Measurements from ENCODE around the gene CYP2C8. TPM values are rescaled to one million over a fixed set of nuclear protein-coding genes. Genes with fewer than 3 reads are reported as not detected.

Gene CYP2C8
- polyA plus RNA-seq, 2 donors, result 0.02 to 0.33 TPM

- no peaks in the 10 kb centered on the region for H3K4me1 ChIP-seq (ENCODE audit: control insufficient read depth in 2 of 2, insufficient read depth in 2 of 2, low read length in 1 of 2)
- WGBS, 2 donors, result 78 to 86% methylated on average over 2 of the region's 2 CpGs
- no peaks in the 10 kb centered on the region for H3K27me3 ChIP-seq (ENCODE audit: control insufficient read depth in 1 of 2, insufficient read depth in 2 of 2, low read length in 2 of 2)
- H3K4me3 ChIP-seq (ENCODE audit: low read depth in 1 of 2, low read length in 2 of 2), result no peak overlapping the region
- H3K36me3 ChIP-seq (ENCODE audit: control insufficient read depth in 2 of 2, insufficient read depth in 2 of 2, low read length in 1 of 2), result no peaks in the 10 kb centered on the region
- peaks cover 0 to 3% of the 10 kb centered on the region in 2 donors for H3K9me3 ChIP-seq (ENCODE audit: control insufficient read depth in 2 of 2, insufficient read depth in 1 of 2, low read depth in 1 of 2, low read length in 1 of 2)
- no peak overlapping the region for H3K27ac ChIP-seq (ENCODE audit: low read depth in 2 of 2, low read length in 1 of 2)
Observed at GRCh38 chr10:95049919-95050318, 19.4 kb downstream of the CYP2C8 start.

DNA sequence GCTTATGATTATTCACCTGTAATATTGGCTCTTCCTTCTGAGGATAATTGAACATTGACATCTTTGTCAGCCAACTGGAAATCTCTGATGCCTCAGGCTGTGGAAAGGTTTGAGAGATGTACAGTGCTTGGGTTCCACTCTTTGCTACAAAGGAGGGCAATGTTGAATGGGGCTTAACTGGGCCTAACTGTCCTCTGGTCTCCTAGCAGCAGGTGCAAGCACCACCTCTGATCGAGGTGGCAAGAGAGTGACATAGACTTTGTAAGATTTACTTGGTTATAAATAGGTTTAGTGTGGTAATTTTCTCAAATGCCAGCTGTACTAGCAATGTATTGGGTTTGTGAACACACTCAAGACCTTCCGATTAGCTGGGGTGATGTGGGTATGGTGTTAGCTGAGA lies 21.1 kb downstream of the CYP2C8 start:
- H3K9me3 ChIP-seq (ENCODE audit: control insufficient read depth in 2 of 2, insufficient read depth in 1 of 2, low read depth in 1 of 2, low read length in 1 of 2), result peaks cover 0 to 3% of the 10 kb centered on the region in 2 donors
- 80 to 83% methylated on average over 2 of the region's 2 CpGs for WGBS, 2 donors
- H3K27ac ChIP-seq (ENCODE audit: low read depth in 2 of 2, low read length in 1 of 2), result no peak overlapping the region
- no peak overlapping the region for H3K4me3 ChIP-seq (ENCODE audit: low read depth in 1 of 2, low read length in 2 of 2)
- no peaks in the 10 kb centered on the region for H3K4me1 ChIP-seq (ENCODE audit: control insufficient read depth in 2 of 2, insufficient read depth in 2 of 2, low read length in 1 of 2)
- no peaks in the 10 kb centered on the region for H3K36me3 ChIP-seq (ENCODE audit: control insufficient read depth in 2 of 2, insufficient read depth in 2 of 2, low read length in 1 of 2)
- no peaks in the 10 kb centered on the region for H3K27me3 ChIP-seq (ENCODE audit: control insufficient read depth in 1 of 2, insufficient read depth in 2 of 2, low read length in 2 of 2)

DNA sequence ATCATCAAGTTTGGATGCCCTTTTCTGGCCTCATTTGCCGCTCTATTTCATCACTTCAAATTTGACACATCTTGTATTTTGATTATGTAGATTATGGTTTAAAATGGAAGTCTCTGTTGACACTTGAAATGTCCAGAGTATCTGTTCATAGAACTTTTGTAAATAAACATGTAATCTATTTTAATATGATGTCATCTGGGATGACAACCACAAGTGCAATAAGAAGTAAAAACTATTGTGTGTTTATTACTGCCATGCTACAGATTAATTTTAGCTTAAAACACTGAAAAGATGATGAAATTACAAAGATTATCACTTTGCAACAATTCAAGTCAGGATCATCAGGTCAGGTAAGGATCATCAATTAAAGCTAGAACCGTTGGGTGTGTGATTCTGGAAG lies 30.0 kb downstream of the CYP2C8 start:
- H3K27ac ChIP-seq (ENCODE audit: low read depth in 2 of 2, low read length in 1 of 2), result no peak overlapping the region
- no peaks in the 10 kb centered on the region for H3K4me1 ChIP-seq (ENCODE audit: control insufficient read depth in 2 of 2, insufficient read depth in 2 of 2, low read length in 1 of 2)
- no peaks in the 10 kb centered on the region for H3K36me3 ChIP-seq (ENCODE audit: control insufficient read depth in 2 of 2, insufficient read depth in 2 of 2, low read length in 1 of 2)
- no peaks in the 10 kb centered on the region for H3K27me3 ChIP-seq (ENCODE audit: control insufficient read depth in 1 of 2, insufficient read depth in 2 of 2, low read length in 2 of 2)
- no peak overlapping the region for H3K4me3 ChIP-seq (ENCODE audit: low read depth in 1 of 2, low read length in 2 of 2)
- WGBS, 2 donors, result 82 to 85% methylated on average over 2 of the region's 2 CpGs
- H3K9me3 ChIP-seq (ENCODE audit: control insufficient read depth in 2 of 2, insufficient read depth in 1 of 2, low read depth in 1 of 2, low read length in 1 of 2), result no peaks in the 10 kb centered on the region

- H3K4me1 ChIP-seq (ENCODE audit: control insufficient read depth in 2 of 2, insufficient read depth in 2 of 2, low read length in 1 of 2), result no peaks in the 10 kb centered on the region
- H3K27me3 ChIP-seq (ENCODE audit: control insufficient read depth in 1 of 2, insufficient read depth in 2 of 2, low read length in 2 of 2), result no peaks in the 10 kb centered on the region
- no peaks in the 10 kb centered on the region for H3K9me3 ChIP-seq (ENCODE audit: control insufficient read depth in 2 of 2, insufficient read depth in 1 of 2, low read depth in 1 of 2, low read length in 1 of 2)
- no peaks in the 10 kb centered on the region for H3K36me3 ChIP-seq (ENCODE audit: control insufficient read depth in 2 of 2, insufficient read depth in 2 of 2, low read length in 1 of 2)
- WGBS, 2 donors, result 39 to 49% methylated on average over 4 of the region's 4 CpGs
- H3K27ac ChIP-seq (ENCODE audit: low read depth in 2 of 2, low read length in 1 of 2), result no peak overlapping the region
- no peak overlapping the region for H3K4me3 ChIP-seq (ENCODE audit: low read depth in 1 of 2, low read length in 2 of 2)
Observed at GRCh38 chr10:95035332-95036295, 33.7 kb downstream of the CYP2C8 start.

DNA sequence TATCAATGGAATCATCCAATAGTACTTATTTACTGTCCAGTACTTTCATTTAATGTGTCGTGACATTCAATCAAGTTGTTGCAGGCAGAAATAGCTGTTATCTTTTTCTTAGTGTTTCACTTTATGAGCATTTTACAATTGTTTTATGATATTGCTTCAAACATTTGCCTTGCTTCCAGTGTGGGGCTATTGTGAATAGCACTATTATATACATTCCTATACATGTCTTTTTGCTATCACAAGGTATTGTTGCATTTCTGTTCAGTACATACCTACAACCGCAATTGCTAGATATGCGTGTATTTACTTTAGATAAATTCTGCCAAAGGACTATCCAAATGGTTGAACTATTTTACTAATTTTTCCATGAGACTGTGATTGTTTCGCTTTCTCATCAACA lies 34.9 kb downstream of the CYP2C8 start:
- Histone ChIP-seq H3K27me3 (ENCODE audit: control insufficient read depth in 1 of 2, insufficient read depth in 2 of 2, low read length in 2 of 2) (no peaks in the 10 kb centered on the region), H3K27ac (ENCODE audit: low read depth in 2 of 2, low read length in 1 of 2) (no peak overlapping the region), H3K9me3 (ENCODE audit: control insufficient read depth in 2 of 2, insufficient read depth in 1 of 2, low read depth in 1 of 2, low read length in 1 of 2) (no peaks in the 10 kb centered on the region), H3K4me1 (ENCODE audit: control insufficient read depth in 2 of 2, insufficient read depth in 2 of 2, low read length in 1 of 2) (no peaks in the 10 kb centered on the region), H3K36me3 (ENCODE audit: control insufficient read depth in 2 of 2, insufficient read depth in 2 of 2, low read length in 1 of 2) (no peaks in the 10 kb centered on the region), H3K4me3 (ENCODE audit: low read depth in 1 of 2, low read length in 2 of 2) (no peak overlapping the region)
- WGBS, 2 donors, result 78 to 84% methylated on average over 4 of the region's 4 CpGs

- Histone ChIP-seq H3K4me1 (ENCODE audit: control insufficient read depth in 2 of 2, insufficient read depth in 2 of 2, low read length in 1 of 2) (no peaks in the 10 kb centered on the region), H3K9me3 (ENCODE audit: control insufficient read depth in 2 of 2, insufficient read depth in 1 of 2, low read depth in 1 of 2, low read length in 1 of 2) (no peaks in the 10 kb centered on the region), H3K27ac (ENCODE audit: low read depth in 2 of 2, low read length in 1 of 2) (no peak overlapping the region), H3K4me3 (ENCODE audit: low read depth in 1 of 2, low read length in 2 of 2) (no peak overlapping the region), H3K27me3 (ENCODE audit: control insufficient read depth in 1 of 2, insufficient read depth in 2 of 2, low read length in 2 of 2) (no peaks in the 10 kb centered on the region), H3K36me3 (ENCODE audit: control insufficient read depth in 2 of 2, insufficient read depth in 2 of 2, low read length in 1 of 2) (no peaks in the 10 kb centered on the region)
Observed at GRCh38 chr10:95031656-95032055, 37.6 kb downstream of the CYP2C8 start.

DNA sequence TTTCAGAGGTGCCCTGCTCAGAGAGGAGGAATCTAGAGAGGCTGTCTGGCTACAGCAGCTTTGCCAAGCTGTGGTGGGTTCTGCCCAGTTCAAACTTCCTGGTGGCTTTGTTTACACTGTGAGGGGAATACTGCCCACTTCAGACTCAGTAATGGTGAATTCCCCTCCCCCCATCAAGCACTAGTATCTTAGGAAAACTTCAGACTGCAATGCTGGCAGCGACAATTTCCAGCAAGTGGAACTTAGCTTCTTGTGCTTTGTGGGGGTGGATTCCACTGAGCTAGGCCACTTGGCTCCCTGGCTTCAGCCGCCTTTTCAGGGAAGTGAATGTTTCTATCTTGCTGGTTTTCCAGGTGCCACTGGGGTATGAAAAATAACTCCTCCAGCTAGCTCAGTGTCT lies 42.8 kb downstream of the CYP2C8 start:
- H3K9me3 ChIP-seq (ENCODE audit: control insufficient read depth in 2 of 2, insufficient read depth in 1 of 2, low read depth in 1 of 2, low read length in 1 of 2), result no peaks in the 10 kb centered on the region
- H3K27me3 ChIP-seq (ENCODE audit: control insufficient read depth in 1 of 2, insufficient read depth in 2 of 2, low read length in 2 of 2), result no peaks in the 10 kb centered on the region
- no peak overlapping the region for H3K27ac ChIP-seq (ENCODE audit: low read depth in 2 of 2, low read length in 1 of 2)
- H3K4me1 ChIP-seq (ENCODE audit: control insufficient read depth in 2 of 2, insufficient read depth in 2 of 2, low read length in 1 of 2), result no peaks in the 10 kb centered on the region
- 88 to 96% methylated on average over 2 of the region's 2 CpGs for WGBS, 2 donors
- no peak overlapping the region for H3K4me3 ChIP-seq (ENCODE audit: low read depth in 1 of 2, low read length in 2 of 2)
- H3K36me3 ChIP-seq (ENCODE audit: control insufficient read depth in 2 of 2, insufficient read depth in 2 of 2, low read length in 1 of 2), result no peaks in the 10 kb centered on the region

GRCh38 chr10:94997741-94998174 lies 71.5 kb downstream of the CYP2C8 start:
- 53 to 55% methylated on average over 6 of the region's 6 CpGs for WGBS, 2 donors
- Histone ChIP-seq H3K36me3 (ENCODE audit: control insufficient read depth in 2 of 2, insufficient read depth in 2 of 2, low read length in 1 of 2) (no peaks in the 10 kb centered on the region), H3K9me3 (ENCODE audit: control insufficient read depth in 2 of 2, insufficient read depth in 1 of 2, low read depth in 1 of 2, low read length in 1 of 2) (peaks cover 0 to 2% of the 10 kb centered on the region in 2 donors), H3K27ac (ENCODE audit: low read depth in 2 of 2, low read length in 1 of 2) (no peak overlapping the region), H3K4me1 (ENCODE audit: control insufficient read depth in 2 of 2, insufficient read depth in 2 of 2, low read length in 1 of 2) (no peaks in the 10 kb centered on the region), H3K27me3 (ENCODE audit: control insufficient read depth in 1 of 2, insufficient read depth in 2 of 2, low read length in 2 of 2) (no peaks in the 10 kb centered on the region), H3K4me3 (ENCODE audit: low read depth in 1 of 2, low read length in 2 of 2) (no peak overlapping the region)

DNA sequence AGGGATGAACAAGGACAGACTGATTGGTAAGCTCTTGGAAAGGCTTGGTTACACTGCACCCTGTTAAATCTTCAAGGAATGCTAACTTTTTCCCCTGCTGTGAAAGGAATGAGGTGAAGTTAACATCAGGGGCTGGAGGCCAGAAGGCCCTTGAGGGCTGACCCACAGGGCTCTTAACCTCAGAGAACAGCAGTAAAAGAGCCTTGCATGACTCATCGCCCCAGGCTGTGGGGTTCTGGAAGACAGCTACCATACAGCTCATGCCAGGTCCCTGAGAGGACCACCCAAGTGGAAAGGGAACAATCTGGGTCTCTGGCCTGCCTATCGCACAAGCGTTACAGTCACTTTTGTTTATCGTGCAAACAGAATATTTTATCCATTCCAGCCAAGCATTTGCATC lies 76.5 kb downstream of the CYP2C8 start:
- Histone ChIP-seq H3K4me1 (ENCODE audit: control insufficient read depth in 2 of 2, insufficient read depth in 2 of 2, low read length in 1 of 2) (no peaks in the 10 kb centered on the region), H3K9me3 (ENCODE audit: control insufficient read depth in 2 of 2, insufficient read depth in 1 of 2, low read depth in 1 of 2, low read length in 1 of 2) (peaks cover 0 to 2% of the 10 kb centered on the region in 2 donors), H3K27ac (ENCODE audit: low read depth in 2 of 2, low read length in 1 of 2) (no peak overlapping the region), H3K27me3 (ENCODE audit: control insufficient read depth in 1 of 2, insufficient read depth in 2 of 2, low read length in 2 of 2) (no peaks in the 10 kb centered on the region), H3K4me3 (ENCODE audit: low read depth in 1 of 2, low read length in 2 of 2) (no peak overlapping the region), H3K36me3 (ENCODE audit: control insufficient read depth in 2 of 2, insufficient read depth in 2 of 2, low read length in 1 of 2) (no peaks in the 10 kb centered on the region)
- 77 to 82% methylated on average over 4 of the region's 4 CpGs for WGBS, 2 donors
